Stimulated activated CD8-positive, alpha-beta memory T cell treated with anti-CD3 and anti-CD28 coated beads, Interleukin-12 subunit alpha, Interleukin-12 subunit beta, amount 100 ng/mL, for 4 hours (primary cell): ENCODE results near the gene BCAS3.

Experiments
- DNase-seq: peaks from one replicate; pipeline ENCODE4 v3.0.0-alpha.2; 2020; ENCODE audit warnings: low read depth

Gene BCAS3

GRCh38 chr17:61383689-61384201 is 706.1 kb downstream of the BCAS3 start:
- DNase-seq = no peak

- no peak for DNase-seq
Measured at GRCh38 chr17:61384354-61384691, 706.7 kb downstream of the BCAS3 start.

- DNase-seq = no peak
Measured at GRCh38 chr17:61384692-61385576, 707.3 kb downstream of the BCAS3 start.

GRCh38 chr17:61385577-61386236 is 708.1 kb downstream of the BCAS3 start:
- no peak for DNase-seq

- DNase-seq = no peak
Measured at GRCh38 chr17:61386251-61386650, 708.6 kb downstream of the BCAS3 start.

- no peak for DNase-seq
Measured at GRCh38 chr17:61387011-61387410, 709.4 kb downstream of the BCAS3 start.

- no peak for DNase-seq
Measured at GRCh38 chr17:61387511-61388305, 710.1 kb downstream of the BCAS3 start.

GRCh38 chr17:61388561-61389356 is 711.1 kb downstream of the BCAS3 start:
- no peak for DNase-seq

- no peak for DNase-seq
Measured at GRCh38 chr17:61389670-61390478, 712.2 kb downstream of the BCAS3 start.

GRCh38 chr17:61390479-61390791 is 712.8 kb downstream of the BCAS3 start:
- no peak for DNase-seq

GRCh38 chr17:61391595-61392291 is 714.1 kb downstream of the BCAS3 start:
- DNase-seq = no peak

- DNase-seq = no peak
Measured at GRCh38 chr17:61392679-61393078, 715.0 kb downstream of the BCAS3 start.

- no peak for DNase-seq
Measured at GRCh38 chr17:61393550-61393903, 715.9 kb downstream of the BCAS3 start.

- DNase-seq = no peak
Measured at GRCh38 chr17:61393904-61394629, 716.4 kb downstream of the BCAS3 start.

GRCh38 chr17:61394630-61395408 is 717.2 kb downstream of the BCAS3 start:
- DNase-seq = no peak

GRCh38 chr17:61395409-61395982 is 717.8 kb downstream of the BCAS3 start:
- DNase-seq = no peak

- no peak for DNase-seq
Measured at GRCh38 chr17:61395983-61396585, 718.4 kb downstream of the BCAS3 start.

- DNase-seq = no peak
Measured at GRCh38 chr17:61396586-61397085, 719.0 kb downstream of the BCAS3 start.
